HFFc6 (cell line): ENCODE data around the gene DNAH14. TPM values are rescaled to one million over a fixed set of nuclear protein-coding genes. Genes with fewer than 3 reads are reported as not detected.
"Not testable (repeated sequence)": the region's sequence is repeated elsewhere in the genome, so short reads cannot be mapped to it uniquely, and the experiment has no call there.

ENCODE experiments used
- DNase-seq: peaks from one replicate; pipeline ENCODE4 v3.0.0-alpha.2; 2018
- H3K27ac Mint-ChIP-seq: 2 replicates; pipeline ENCODE4 v1.8.0; 2020; ENCODE audit warnings: mild to moderate bottlenecking, mixed read lengths
- H3K27me3 Mint-ChIP-seq: 2 replicates; pipeline ENCODE4 v1.8.0; 2021; ENCODE audit warnings: mild to moderate bottlenecking, moderate library complexity, mixed read lengths; ENCODE audit not compliant: insufficient read depth
- H3K36me3 Mint-ChIP-seq: 2 replicates; pipeline ENCODE4 v1.8.0; 2021; ENCODE audit warnings: low read depth, mixed read lengths
- H3K4me1 Mint-ChIP-seq: 2 replicates; pipeline ENCODE4 v1.8.0; 2020; ENCODE audit warnings: low read depth, mixed read lengths
- H3K4me3 Mint-ChIP-seq: 2 replicates; pipeline ENCODE4 v1.8.0; 2020; ENCODE audit warnings: mild to moderate bottlenecking, moderate library complexity, mixed read lengths
- H3K9me3 Mint-ChIP-seq: 2 replicates; pipeline ENCODE4 v1.8.0; 2020; ENCODE audit warnings: mild to moderate bottlenecking, mixed read lengths
- total RNA-seq, 6 experiments: library from RNA; stranded (reverse); fragmentation: NEBNext Ultra II Directional; extraction: Animal tissue kit (Norgen Biotek cat#: 25700); gene quantifications; 2 replicates in 1 of 6; 3 replicates in 5 of 6; pipeline ENCODE4 v1.2.3, GENCODE V29; 2021
- TF ChIP-seq, protein P1 (sequence below): fragments of 200-600 bp; sonication (generic); IDR thresholded peaks from 2 replicates; pipeline ENCODE4 v1.5.0; 2021; ENCODE audit warnings: antibody characterized with exemption, mild to moderate bottlenecking

Gene DNAH14
- total RNA-seq, 6 experiments from 2014 or later, result 6.0 to 8.4 (median 6.9) TPM

DNA sequence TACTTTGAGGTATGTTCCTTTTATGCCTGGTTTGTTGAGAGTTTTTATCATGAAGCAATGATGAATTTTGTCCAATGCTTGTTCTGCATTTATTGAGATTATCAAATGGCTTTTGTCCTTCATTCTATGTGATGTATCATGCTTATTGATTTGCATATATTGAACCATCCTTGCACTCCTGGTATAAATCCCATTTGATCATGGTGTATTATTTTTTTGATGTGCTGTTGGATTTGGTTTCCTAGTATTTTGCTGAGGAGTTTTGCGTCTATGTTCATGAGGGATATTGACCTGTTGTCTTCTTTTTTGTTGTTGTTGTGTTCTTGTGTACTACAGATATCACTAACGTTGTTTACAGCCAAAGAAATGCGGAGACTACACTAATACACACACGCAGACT is 4.1 kb downstream of the DNAH14 start:
- Mint-ChIP-seq H3K4me1 (no peaks in the 10 kb centered on the region), H3K27me3 (no peaks in the 10 kb centered on the region), H3K9me3 (peaks cover 50% of the 10 kb centered on the region), H3K4me3 (no peak overlapping the region), H3K36me3 (peaks cover 32% of the 10 kb centered on the region), H3K27ac (no peak overlapping the region)
- TF ChIP-seq, protein P1, sequence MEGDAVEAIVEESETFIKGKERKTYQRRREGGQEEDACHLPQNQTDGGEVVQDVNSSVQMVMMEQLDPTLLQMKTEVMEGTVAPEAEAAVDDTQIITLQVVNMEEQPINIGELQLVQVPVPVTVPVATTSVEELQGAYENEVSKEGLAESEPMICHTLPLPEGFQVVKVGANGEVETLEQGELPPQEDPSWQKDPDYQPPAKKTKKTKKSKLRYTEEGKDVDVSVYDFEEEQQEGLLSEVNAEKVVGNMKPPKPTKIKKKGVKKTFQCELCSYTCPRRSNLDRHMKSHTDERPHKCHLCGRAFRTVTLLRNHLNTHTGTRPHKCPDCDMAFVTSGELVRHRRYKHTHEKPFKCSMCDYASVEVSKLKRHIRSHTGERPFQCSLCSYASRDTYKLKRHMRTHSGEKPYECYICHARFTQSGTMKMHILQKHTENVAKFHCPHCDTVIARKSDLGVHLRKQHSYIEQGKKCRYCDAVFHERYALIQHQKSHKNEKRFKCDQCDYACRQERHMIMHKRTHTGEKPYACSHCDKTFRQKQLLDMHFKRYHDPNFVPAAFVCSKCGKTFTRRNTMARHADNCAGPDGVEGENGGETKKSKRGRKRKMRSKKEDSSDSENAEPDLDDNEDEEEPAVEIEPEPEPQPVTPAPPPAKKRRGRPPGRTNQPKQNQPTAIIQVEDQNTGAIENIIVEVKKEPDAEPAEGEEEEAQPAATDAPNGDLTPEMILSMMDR, result no peak
- no peak for DNase-seq

DNA sequence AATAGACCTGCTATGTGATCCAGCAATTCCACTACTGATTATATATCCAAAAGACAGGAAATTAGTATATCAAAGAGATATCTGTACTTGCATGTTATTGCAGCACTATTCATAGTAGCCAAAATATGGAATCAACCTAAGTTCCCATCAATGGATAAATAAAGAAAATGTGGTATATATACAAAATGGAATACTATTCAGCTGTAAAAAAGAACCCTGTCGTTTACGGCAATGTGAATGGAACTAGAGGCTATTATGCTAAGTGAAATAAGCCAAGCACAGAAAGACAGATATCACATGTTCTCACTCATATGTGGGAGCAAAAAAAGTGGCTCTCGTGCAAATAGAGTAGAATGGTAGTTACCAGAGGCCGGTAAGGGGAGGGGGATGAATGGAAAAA is 9.2 kb downstream of the DNAH14 start:
- TF ChIP-seq, protein P1, result no peak
- H3K9me3 Mint-ChIP-seq, result peaks cover 30% of the 10 kb centered on the region
- H3K4me3 Mint-ChIP-seq, result no peak overlapping the region
- H3K27ac Mint-ChIP-seq, result no peak overlapping the region
- peaks cover 14% of the 10 kb centered on the region for H3K36me3 Mint-ChIP-seq
- no peaks in the 10 kb centered on the region; the same call in 1 of the 2 replicates for H3K27me3 Mint-ChIP-seq
- no peak for DNase-seq
- no peaks in the 10 kb centered on the region for H3K4me1 Mint-ChIP-seq

DNA sequence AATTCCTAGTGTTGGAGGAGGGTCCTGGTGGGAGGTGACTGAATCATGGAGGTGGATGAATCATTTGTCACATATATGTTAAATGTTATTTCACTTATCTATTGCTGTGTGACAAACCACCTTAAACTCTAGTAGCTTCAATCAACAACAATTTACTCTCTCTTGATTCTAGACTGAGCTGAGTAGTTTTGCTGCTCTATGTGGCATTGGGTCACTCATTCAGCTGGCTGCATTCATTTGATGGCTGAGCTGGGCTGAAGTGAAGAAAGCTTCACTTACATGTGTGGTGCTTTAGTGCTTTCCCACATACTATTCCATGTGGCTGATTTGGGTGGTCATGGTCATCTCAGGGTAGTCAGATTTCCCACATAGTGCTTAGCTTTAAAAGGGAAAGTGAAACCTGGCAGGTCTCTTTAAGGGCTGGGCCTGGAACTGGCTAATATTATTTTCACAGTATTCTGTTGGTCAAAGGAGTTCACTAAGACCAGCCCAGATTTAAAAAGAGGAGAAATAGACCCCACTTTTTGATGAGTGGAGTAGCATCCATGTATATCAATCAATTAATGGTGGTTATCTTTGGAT is 10.5 kb downstream of the DNAH14 start:
- no peak for DNase-seq
- Mint-ChIP-seq H3K4me3 (no peak overlapping the region), H3K36me3 (0 out of 2 replicates have a peak, but pooled peaks cover under 1% of the 10 kb centered on the region), H3K9me3 (peaks cover 20% of the 10 kb centered on the region), H3K4me1 (no peaks in the 10 kb centered on the region), H3K27me3 (no peaks in the 10 kb centered on the region; the same call in 1 of the 2 replicates), H3K27ac (no peak overlapping the region)
- TF ChIP-seq, protein P1, result no peak

DNA sequence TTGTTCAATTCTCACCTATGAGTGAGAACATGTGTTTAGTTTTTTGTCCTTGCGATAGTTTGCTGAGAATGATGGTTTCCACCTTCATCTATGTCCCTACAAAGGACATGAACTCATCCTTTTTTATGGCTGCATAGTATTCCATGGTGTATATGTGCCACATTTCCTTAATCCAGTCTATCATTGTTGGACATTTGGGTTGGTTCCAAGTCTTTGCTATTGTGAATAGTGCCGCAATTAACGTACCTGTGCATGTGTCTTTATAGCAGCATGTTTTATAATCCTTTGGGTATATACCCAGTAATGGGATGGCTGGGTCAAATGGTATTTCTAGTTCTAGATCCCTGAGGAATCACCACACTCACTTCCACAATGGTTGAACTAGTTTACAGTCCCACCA is 11.3 kb downstream of the DNAH14 start:
- not testable (repeated sequence) for H3K4me3 Mint-ChIP-seq, DNase-seq, H3K4me1 Mint-ChIP-seq, H3K36me3 Mint-ChIP-seq, H3K27me3 Mint-ChIP-seq, H3K27ac Mint-ChIP-seq
- peaks cover 17% of the 10 kb centered on the region for H3K9me3 Mint-ChIP-seq

DNA sequence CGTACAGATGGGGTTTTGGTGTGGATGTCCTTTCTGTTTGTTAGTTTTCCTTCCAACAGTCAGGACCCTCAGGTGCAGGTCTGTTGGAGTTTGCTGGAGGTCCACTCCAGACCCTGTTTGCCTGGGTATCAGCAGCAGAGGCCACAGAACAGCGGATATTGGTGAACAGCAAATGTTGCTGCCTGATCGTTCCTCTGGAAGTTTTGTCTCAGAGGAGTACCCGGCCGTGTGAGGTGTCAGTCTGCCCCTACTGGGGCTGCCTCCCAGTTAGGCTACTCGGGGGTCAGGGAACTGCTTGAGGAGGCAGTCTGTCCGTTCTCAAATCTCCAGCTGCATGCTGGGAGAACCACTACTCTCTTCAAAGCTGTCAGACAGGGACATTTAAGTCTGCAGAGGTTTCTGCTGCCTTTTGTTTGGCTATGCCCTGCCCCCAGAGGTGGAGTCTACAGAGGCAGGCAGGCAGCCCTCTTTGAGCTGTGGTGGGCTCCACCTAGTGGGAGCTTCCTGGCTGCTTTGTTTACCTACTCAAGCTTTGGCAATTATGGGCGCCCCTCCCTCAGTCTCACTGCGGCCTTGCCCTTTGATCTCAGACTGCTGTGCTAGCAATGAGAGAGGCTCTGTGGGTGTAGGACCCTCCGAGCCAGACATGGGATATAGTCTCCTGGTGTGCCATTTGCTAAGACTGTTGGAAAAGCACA is 16.3 kb downstream of the DNAH14 start:
- not testable (repeated sequence) for H3K4me1 Mint-ChIP-seq, H3K9me3 Mint-ChIP-seq, H3K4me3 Mint-ChIP-seq, H3K27me3 Mint-ChIP-seq, H3K36me3 Mint-ChIP-seq, DNase-seq, H3K27ac Mint-ChIP-seq

DNA sequence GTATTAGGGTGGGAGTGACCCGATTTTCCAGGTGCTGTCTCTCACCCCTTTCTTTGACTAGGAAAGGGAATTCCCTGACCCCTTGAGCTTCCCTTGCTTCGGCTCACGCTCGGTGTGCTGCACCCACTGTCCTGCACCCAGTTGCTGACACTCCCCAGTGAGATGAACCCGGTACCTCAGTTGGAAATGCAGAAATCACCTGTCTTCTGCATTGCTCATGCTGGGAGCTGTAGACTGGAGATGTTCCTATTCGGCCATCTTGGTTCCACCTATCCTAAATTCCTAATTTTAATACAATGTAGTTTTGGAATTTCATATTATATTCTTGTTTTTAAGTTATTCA is 16.8 kb downstream of the DNAH14 start:
- not testable (repeated sequence) for H3K4me3 Mint-ChIP-seq, H3K9me3 Mint-ChIP-seq, H3K4me1 Mint-ChIP-seq, H3K27me3 Mint-ChIP-seq, DNase-seq, H3K27ac Mint-ChIP-seq, H3K36me3 Mint-ChIP-seq

DNA sequence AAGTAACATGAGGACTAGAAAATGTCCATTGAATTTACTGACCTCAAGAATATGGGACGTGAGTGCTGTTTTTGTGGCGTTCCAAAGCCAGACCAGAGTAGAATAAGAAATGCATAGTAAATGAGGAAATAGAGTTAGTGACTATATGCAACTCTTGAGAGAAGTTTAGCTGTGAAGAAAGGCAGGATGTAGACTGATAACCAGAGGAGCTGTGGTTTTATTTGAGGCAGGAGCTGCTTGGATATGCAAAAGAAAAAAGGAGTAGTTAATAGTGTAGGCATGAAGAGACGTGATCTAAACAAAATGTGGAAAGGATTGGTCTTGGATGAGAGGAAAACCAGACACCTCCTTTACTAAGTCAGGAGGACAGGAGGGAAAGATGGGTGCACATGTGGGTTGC is 28.2 kb downstream of the DNAH14 start:
- no peaks in the 10 kb centered on the region for H3K36me3 Mint-ChIP-seq
- no peak overlapping the region for H3K27ac Mint-ChIP-seq
- no peak for DNase-seq
- H3K27me3 Mint-ChIP-seq, result no peaks in the 10 kb centered on the region
- no peaks in the 10 kb centered on the region for H3K4me1 Mint-ChIP-seq
- TF ChIP-seq, protein P1, result no peak
- no peak overlapping the region for H3K4me3 Mint-ChIP-seq
- H3K9me3 Mint-ChIP-seq, result no peaks in the 10 kb centered on the region
